Measurements from ENCODE around the gene CCDC197.

CCDC197 gene

DNA sequence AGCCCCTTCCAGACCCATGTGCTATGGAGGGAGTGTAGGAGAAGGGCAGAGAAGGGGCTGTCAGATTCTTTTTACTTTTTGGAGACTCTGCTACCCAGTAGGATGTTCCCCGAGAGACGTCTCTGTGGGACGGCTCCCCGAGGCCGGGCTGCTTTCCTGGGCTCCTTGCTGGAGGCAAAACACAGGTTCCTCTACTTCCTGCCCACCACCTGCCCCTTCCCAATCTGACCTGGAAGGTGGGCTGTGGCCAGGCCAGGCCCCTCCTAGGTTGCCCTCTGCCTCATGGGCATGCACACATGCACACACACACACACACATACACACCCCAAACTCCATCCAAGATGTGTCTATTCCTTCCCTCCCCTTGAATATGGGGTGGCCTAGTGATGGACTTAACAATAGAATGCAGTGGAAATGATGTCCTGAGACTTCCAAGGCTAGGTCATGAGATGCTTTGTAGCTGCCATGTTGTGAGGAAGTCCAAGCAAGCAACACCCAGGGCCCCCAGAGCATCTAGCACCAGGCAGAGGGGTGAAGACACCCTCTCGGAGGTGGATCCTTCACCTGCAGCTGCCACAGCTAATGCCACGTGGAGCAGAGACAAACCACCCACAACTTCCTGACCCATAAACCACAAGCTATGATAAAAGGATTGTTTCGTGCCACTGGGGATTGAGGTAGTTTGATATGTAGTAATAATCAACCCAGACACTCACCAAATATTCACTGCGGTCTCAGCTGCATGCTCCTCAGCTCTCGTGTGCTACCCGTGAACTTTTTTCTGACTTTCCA is 19.1 kb upstream of the CCDC197 start:
- no peak for DNase-seq (ENCODE audit: low read depth)

DNA sequence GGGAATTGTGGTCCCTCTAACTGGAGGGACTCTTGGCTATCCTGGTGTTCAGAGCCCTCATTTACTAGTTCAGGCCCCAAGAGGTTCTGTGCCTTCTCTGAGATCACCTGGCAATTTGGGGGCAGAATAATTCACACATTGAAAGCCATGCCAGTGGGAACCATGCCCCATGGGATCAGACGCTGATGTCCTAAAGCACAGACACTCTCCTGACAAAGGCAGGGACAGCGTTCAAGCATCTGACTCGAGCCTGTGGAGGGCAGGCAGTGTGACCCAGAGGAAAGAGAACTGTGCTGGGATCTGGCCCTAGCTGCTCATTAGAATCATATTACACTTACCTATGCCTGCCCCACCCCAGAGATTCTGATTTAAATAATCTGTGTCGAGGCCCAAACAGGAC is 18.4 kb upstream of the CCDC197 start:
- DNase-seq (ENCODE audit: low read depth): no peak

DNA sequence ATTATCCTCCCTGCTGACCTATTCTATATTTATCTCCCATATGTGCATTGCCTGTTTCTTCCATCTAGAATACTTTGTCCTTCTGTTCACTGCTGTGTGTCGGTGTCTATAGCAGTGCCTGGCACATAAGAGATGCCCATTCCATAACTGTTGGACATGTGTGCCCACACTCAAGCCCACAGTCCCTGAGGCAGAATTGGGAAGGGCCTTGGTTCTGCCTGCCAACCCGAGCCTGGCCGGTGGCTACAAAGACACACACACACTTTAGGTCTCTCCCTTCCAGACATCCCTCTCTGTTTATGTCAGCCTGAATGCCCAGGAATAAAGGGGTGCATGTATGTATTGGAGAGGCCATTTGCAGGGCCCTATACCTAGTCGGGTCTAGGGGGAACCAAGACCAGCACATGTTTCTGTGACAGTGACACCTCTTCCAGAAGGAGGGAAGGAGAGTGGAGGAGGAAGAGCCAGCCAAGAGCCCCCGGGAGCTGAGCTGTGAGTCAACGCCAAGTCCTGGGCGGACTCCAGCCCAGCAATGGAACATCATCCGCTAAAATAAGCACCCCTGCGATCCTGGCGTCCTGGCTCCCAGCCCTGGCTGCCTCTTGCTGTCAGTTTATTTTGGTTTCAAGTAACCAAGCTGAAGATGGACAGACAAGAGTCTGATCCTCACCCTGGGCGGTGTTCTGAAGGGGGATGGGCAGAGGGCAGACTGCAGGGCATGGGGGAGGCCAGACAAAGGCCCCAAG is 16.5 kb upstream of the CCDC197 start:
- DNase-seq (ENCODE audit: low read depth): peak; percentile 25

DNA sequence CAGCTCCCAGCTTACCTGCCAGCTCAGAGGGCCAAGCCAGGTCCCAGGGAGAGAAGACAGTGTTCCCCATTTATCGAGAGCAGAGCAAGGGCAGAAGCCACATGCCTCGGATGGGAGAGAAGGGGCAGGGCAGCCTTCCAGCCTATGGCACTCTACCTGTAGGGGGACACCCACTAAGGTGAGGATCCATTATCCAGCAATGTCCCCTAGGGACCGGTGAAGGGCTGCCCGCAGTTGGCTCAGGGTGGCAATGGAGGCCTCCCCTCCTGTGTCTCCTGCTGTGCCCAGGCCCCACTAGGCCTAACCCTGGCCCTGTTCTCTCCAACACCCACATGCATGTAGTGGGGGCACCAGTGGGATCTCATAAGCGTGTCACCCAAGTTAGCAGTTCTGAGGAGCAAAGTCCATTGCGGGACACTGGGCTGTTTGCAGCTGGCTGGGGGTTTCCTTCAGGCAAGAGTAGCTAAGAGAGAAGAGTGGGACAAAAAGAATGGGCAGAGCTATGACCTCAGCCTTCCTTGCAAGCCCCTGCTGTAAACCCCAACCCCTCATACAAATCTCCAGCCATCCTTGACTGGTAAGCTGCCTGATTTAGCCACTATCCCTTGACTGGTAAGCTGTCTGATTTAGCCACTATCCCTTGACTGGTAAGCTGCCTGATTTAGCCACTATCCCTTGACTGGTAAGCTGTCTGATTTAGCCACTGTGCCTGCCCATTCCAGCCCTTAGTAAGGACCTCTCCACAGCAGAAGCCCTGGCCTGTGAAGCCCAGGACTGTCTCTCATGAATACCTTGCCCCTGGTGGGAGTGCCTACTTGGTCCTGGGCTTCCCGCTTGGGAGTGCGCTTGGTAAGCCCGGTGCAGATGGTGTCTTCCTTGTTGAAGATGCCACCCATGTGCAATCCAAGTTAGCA is 15.5 kb upstream of the CCDC197 start:
- DNase-seq (ENCODE audit: low read depth): no peak

DNA sequence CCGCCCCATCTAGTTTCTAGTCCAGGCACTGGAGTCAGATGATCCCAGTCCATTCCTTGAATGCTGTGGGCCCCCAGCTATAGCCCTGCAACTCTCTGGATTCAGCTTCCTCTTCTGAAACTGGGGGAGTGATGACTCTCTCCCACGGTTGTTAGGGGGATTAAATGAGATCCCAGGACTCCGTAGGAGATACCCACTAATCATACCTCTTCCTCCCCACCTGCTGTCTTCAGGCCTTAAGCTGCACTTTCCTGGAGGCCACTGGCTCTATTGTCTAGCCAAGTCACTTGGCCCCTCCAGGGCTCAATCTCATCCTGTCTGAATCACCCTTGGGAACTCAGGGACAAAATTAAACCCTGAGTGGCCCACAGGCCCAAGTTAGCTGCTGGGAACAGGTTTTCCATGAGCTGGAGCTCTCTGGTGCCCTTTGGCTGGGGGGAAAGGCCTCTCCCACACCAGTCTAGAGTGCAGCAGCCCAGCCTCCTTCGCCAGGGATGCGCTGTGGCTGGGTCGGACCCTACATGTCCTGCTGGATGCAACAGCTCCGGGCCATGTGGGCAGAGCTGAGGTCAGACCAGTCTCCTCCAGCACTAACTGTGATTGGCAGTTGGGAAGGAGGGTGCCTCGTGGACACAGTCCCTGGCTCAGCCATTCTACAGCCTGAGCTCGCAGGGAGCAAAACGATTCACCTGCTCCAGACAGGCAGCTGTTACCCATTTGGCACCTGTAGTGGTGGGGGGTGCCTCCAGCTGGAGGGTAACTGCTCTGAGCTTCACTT is 14.7 kb upstream of the CCDC197 start:
- DNase-seq (ENCODE audit: low read depth): no peak

DNA sequence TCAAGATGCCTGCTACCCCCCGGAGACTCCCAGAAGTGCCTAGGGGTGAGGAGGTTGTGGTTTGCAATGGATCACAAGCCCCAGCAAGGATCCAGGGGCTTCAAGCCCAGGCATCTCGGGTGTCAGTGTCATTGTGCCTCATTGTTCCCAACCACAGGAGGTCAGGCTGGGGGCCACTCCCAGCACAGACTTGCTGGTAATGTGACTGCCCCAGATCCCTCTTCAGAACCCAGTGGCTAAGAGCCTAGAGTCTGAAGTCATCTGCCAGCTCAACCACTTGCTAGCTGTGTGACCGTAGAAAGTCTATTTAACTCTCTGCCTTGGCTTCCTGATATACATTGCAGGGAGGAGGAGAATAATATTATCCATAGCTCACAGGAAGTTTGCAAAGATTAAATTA is 13.0 kb upstream of the CCDC197 start:
- DNase-seq (ENCODE audit: low read depth): peak; percentile 17

DNA sequence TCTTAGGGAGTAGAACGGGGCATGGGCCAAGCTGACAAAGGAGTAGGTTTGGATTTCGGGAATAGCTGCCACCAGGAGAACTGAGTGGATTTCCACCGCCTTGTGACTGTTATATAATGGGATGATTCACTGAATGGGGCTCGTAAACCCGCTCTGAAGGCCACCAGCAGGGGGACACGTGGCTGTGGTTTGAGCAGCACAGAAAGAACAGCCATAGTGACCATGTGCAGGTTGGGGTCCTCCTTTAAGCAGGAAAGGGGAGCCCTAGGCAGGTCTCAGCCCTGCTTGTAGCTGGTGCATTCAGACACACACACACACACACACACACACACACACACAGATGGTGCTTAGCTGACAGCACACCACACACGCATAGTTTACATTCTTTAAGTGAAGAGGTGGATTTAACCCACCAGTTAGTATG is 12.1 kb upstream of the CCDC197 start:
- peak; percentile 88 for DNase-seq (ENCODE audit: low read depth)

DNA sequence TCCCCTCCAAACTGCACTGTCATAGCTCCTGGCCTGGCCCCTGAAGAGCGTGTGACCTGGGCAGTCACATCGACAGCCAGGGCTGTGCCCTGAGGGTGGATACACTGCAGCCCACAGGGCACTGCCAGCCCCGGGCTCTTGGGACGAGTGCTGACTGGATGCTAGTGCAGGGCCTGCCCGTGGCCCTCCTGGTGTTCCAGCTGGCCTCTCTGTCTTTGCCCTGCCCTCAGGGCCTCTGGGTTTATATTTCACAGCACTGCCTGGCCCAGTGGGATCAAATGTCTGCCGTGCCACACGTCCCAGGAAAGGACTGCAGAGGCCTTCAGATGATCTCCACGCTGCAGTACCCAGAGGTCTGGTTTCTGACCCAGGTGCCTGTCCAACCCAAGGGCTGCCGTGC is 10.1 kb upstream of the CCDC197 start:
- DNase-seq (ENCODE audit: low read depth): no peak

DNA sequence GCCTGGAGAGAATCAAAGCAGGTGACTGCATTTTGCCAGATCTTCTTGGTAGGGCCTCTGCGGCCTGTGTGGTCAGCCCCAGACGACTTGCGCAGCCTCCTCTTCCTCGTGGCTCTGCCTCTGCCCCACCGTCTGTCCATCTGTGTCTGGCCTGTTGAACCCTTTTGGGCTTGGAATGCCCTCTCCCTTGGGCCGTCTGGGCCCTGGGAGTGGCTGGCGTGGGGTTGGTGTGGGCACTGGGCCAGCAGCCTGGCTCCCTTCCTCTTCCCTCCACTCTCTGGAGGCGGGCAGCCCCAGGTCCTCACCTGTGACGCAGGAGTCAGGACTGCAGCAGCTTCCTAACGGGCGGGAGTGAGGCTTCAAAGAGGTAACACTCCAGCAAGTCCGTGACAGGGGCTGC is 9.7 kb upstream of the CCDC197 start:
- no peak for DNase-seq (ENCODE audit: low read depth)

DNA sequence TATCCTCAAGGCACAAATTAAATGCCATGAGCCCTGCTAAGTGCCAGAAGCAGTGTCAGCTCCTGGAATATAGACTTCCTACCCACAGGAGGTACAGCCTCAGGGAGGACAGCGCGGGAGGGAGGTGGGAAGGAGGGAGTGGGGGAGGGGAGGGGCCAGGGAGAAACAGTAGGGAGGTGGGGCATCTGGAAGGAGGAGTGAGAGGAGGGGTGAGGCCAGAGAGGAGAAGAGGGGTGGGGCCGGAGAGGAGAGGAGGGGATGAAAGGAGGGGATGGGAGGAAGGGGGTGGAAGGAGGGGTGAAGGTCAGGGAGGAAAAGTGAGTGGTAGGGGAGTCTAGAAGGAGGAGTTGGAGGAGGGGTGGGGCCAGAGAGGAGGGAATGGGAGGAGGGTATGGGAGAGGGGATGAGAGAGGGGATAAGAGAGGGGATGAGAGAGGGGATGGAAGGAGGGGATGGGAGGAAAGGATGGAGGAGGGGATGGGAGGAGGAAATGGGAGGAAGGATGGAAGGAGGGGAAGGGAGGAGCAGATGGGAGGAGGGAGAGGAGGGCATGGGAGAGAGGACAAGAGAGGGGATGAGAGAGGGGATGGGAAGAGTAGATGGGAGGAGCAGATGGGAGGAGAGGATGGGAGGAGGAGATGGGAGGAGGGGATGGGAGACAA is 9.2 kb upstream of the CCDC197 start:
- DNase-seq (ENCODE audit: low read depth): no peak

DNA sequence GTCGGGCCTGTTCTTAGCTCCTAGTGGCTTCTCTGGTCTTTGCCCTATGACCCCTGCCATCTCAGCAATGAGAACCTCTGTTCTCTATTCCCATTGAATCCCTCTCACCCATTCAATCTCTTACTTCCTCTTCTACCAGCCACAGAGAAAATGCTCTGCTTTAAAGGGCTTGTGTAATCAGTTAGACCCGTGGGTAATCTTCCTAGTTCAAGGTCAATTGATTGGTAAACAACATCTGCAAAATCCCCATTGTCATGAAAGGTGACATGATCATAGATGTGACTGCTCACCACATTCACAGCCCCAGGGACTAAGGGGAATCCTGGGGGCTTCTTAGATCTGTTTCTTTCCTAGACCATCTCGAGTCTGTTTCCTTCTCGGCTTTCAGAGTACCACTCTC is 7.2 kb upstream of the CCDC197 start:
- DNase-seq (ENCODE audit: low read depth): no peak

DNA sequence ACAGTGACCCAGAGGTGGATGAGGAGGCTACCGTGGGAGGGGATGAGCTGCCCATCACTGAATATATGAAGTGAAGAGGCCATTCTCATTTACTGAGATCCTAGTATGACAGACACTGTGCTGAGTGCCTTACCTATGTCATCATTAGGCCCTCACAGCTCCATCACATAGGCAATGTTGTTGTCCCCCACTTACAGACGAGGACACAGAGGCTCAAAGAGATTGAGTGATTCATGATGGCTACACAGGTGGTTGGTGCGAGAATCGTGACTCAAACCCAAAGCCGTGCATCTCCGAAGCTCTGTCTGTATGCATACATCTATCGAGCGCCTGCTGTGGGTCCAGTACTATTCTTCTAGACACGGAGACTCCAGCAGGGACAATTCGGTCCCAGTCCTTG is 5.9 kb upstream of the CCDC197 start:
- no peak for DNase-seq (ENCODE audit: low read depth)

DNA sequence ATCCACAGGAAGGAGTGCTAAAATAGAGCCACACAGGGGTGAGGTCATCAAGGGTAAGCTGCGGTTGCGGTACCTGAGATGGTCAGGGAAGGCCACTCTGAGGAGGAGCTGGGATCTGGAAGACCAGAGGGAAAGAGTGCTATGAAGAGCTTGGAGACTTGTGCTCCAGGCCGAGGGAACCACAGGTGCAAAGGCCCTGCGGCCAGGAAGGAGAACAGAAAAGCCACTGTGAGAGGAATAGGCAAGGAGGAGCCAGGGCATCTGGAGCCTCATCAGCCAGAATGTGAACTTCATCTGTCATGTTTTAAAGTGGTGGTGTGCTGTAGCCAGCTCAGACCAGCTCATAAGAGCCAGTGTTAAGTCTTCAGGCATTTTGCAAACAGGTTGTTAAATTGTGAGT is 5.5 kb upstream of the CCDC197 start:
- DNase-seq (ENCODE audit: low read depth): no peak

DNA sequence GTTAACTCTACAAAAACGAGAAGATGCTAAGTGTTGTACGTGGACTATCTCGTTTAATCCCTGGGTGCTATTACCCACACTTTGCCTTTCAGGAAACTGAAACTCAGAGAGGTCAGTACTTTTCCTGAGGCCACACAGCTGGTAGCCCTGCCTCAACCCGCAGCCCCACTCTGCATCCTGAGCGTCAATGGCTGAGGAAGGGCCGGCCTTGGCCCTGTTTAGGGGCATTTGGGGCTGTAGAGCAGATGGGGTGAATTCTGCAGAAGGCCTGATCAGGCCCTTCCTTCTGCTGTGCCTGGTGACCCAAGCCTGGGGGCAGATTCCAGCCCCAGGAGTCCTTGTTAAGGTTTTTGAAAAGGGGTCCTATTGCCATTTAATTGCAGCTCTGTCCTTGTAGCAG is 3.7 kb upstream of the CCDC197 start:
- DNase-seq (ENCODE audit: low read depth): no peak

DNA sequence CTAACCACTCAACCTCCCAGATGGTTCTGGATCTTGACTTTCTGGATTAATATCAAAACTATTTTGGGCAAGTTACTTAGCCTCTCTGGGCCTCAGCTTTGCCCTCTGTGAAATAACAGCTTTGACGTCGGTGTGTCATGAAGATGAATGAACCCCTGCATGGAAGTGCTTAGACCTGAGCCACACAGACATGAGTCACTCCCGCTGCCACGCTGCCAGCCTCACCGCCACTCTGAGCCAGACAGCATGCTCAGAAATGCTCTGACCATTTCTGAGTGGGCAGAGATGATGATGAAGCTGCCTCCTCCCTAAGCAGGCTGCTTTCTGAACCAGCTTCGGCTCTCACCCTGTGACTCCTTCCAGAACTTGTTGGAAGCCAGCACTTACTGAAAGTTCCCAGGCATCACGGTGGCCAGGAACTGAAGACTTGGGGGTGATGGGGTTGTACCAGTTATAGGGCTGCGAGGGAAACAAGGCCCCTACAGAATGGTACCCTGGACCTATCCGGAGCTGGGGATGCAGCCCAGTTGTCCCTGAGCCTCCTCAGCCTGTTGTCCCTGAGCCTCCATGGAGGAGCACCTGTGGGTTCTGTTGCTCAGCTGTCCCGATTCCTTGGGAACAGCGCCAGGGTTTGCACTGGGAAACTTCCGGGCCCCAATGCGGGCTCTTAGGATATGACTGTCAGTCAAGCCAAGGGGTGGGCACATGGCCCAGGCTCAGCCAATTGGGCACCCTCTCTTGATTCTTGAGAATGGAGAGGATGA is 2.0 kb upstream of the CCDC197 start:
- peak; percentile 29 for DNase-seq (ENCODE audit: low read depth)

DNA sequence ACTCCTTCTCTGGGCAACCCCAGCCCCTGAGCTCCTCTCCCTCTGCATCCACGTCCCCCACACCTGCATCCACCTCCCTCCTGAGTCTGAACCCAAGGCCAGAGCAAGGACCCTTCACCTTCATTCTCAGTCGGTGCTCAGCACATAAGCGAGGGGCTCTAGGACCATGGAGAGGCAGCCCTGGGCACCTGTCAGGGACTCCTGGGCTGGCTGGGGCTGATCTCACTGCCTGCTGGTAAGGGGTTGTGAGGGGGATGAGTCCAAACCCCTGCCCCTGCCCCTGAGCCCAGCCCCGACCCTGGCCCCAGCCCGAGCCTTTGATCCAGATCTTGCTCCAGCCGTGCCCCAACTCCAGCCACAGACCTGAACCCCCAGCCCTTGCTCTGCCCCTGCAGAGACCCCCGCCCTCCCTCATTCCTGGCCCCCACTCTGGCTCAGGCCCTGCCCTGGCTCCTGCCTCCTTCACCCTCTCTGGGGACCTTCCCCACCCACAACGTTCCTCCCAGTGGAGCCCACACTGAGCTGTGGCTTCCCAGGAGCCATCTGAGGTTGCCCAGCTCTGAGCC is 888 bp upstream of the CCDC197 start:
- DNase-seq (ENCODE audit: low read depth): no peak

DNA sequence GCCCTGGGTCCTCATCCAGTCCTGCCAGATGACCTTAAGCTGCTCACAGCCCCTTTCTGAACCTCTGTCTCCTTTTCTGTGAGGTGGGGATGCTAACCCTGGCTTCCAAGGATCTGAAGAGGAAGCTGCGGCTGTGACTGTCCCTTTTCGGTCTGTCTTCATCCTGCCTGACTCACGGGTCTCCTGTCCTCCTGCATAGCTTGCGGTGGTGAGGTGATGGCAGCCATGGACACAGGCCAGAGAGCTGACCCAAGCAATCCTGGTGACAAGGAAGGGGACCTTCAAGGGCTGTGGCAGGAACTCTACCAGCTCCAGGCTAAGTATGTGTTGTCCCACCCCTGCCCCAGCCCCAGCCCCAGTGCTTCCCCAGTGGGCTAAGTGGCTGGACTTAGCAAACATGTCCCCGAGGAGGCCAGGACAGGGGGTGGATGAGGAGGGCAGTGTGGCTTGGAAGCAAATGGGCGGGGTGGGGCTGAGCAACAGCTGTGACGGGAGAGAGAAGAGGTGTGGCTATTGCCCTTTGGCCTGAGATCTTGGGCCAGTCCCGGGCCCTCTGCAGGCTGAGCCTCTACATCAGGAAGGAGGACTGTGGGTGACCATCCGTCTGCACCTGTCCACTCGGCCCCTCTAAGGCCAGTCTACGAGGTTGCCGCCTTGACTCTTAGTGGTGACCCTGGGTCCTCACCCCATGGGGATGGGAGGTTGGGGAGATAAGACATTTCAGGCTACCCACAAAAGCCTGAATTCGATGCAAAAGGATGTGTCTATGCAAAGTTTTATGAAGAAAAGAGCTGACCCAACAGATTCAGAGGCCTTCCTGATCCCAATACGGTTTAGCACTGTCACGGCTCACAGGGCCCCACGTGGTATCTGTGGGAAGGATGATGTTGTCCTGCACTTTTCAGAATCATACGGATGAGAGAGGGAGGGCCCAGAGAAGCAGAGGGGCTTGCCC is 1.1 kb downstream of the CCDC197 start:
- DNase-seq (ENCODE audit: low read depth): no peak

DNA sequence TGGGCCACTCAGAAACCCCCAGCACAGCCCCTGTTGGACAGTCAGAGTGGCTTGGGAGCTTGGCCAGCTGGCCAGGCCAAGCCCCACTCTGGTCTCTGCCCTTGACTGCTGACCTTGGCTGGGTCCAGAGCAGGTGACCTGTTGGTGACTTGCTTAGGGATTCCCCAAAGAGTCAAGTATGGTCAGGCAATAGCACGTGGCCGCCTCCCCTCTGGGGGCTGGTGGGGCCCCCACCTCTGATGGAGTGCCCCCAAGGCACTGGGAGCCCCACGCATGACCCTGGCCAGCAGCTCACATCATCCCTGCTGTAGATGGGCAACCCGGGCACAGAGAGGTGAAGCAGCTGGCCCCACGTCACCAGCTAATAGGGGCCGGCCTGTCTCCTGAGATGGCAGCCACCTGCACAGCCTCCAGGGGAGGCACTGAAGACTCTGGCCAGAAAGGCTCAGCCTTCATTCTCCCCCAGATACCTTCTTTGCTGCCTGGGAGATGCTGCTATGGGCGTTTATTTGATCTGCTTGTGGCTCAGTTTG is 1.8 kb downstream of the CCDC197 start:
- DNase-seq (ENCODE audit: low read depth): no peak

DNA sequence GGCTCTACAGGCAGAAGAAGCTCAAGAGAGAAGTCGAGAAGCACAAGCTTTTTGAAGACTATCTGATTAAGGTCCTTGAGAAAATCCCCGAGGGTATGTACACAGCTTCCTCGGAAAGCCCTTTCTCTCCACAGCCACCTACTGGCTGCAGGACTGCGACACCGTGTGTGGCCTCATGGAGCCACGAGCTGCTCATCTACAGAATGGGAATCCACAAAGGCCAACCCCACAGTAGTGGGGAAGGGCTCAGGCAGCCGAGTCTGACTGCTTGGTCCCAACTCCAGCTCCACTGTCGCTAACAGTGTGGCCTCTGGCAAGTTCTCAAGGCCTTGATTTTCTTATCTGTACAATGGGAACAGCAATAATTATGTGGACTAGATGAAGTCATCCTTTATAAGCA is 2.5 kb downstream of the CCDC197 start:
- no peak for DNase-seq (ENCODE audit: low read depth)
